HL-60/S4 treated with phorbol 12-myristate 13-acetate at 8.2 ng/mL for 4 days and 3 days (cell line): ENCODE data around the gene PECR.

Source experiments
- in situ Hi-C: fragments of 300-500 bp; cut with MboI; formaldehyde crosslinking; loops from 2 replicates; pipeline ENCODE4 v1.15.0; 2022; ENCODE audit warnings: low sequenced_read_pairs

The PECR gene

GRCh38 chr2:216074794-216075193 lies 6.8 kb downstream of the PECR start:
- in situ Hi-C loops: no loop called here

GRCh38 chr2:216074380-216074779 lies 7.2 kb downstream of the PECR start:
- in situ Hi-C loops: no loop called here

- in situ Hi-C loops: no loop called here
Measured at GRCh38 chr2:216073773-216074172, 7.8 kb downstream of the PECR start.

- in situ Hi-C loops: no loop called here
Measured at GRCh38 chr2:216072473-216072872, 9.1 kb downstream of the PECR start.

- in situ Hi-C loops: no loop called here
Measured at GRCh38 chr2:216071111-216071851, 10.3 kb downstream of the PECR start.

- in situ Hi-C loops: no loop called here
Measured at GRCh38 chr2:216070195-216070594, 11.4 kb downstream of the PECR start.

- in situ Hi-C loops: no loop called here
Measured at GRCh38 chr2:216069028-216069427, 12.6 kb downstream of the PECR start.

- in situ Hi-C loops: no loop called here
Measured at GRCh38 chr2:216066230-216066629, 15.4 kb downstream of the PECR start.

GRCh38 chr2:216064665-216065064 lies 16.9 kb downstream of the PECR start:
- in situ Hi-C loops: no loop called here

GRCh38 chr2:216064014-216064630 lies 17.5 kb downstream of the PECR start:
- in situ Hi-C loops: no loop called here

GRCh38 chr2:216059233-216059834 lies 22.3 kb downstream of the PECR start:
- in situ Hi-C loops: no loop called here

- in situ Hi-C loops: no loop called here
Measured at GRCh38 chr2:216057688-216058193, 23.9 kb downstream of the PECR start.

- in situ Hi-C loops: no loop called here
Measured at GRCh38 chr2:216056739-216057138, 24.9 kb downstream of the PECR start.

- in situ Hi-C loops: no loop called here
Measured at GRCh38 chr2:216055680-216056079, 25.9 kb downstream of the PECR start.

GRCh38 chr2:216052420-216052819 lies 29.2 kb downstream of the PECR start:
- in situ Hi-C loops: no loop called here

- in situ Hi-C loops: no loop called here
Measured at GRCh38 chr2:216051350-216051749, 30.3 kb downstream of the PECR start.

- in situ Hi-C loops: loop anchor here (25.0 kb wide), 1 partner anchor 613 kb away; no protein-coding TSS in a partner anchor
Measured at GRCh38 chr2:216049452-216049851, 32.2 kb downstream of the PECR start.

- in situ Hi-C loops: loop anchor here (25.0 kb wide), 1 partner anchor 615 kb away; no protein-coding TSS in a partner anchor
Measured at GRCh38 chr2:216047397-216047796, 34.2 kb downstream of the PECR start.

- in situ Hi-C loops: loop anchor here (25.0 kb wide), 1 partner anchor 617 kb away; no protein-coding TSS in a partner anchor
Measured at GRCh38 chr2:216044883-216045486, 36.6 kb downstream of the PECR start.

GRCh38 chr2:216043949-216044348 lies 37.7 kb downstream of the PECR start:
- in situ Hi-C loops: loop anchor here (25.0 kb wide), 1 partner anchor 618 kb away; no protein-coding TSS in a partner anchor

- in situ Hi-C loops: loop anchor here (25.0 kb wide), 1 partner anchor 621 kb away; no protein-coding TSS in a partner anchor
Measured at GRCh38 chr2:216041438-216041837, 40.2 kb downstream of the PECR start.
